Upper lobe of right lung (tissue), 1 donor: Measurements from ENCODE around the gene SHFL. TPM values are rescaled to one million over a fixed set of nuclear protein-coding genes. Genes with fewer than 3 reads are reported as not detected.

Experiments
- ATAC-seq: fragments of 200-7000 bp; cut with Tn5 transposase; one replicate; pipeline ENCODE4 v1.9.1; 2020; ENCODE audit warnings: mild to moderate bottlenecking, moderate library complexity
- DNase-seq: peaks from one replicate; pipeline ENCODE4 v3.0.0-alpha.2; 2020
- H3K27ac ChIP-seq: fragments of 200-600 bp; one replicate; pipeline ENCODE4 v1.8.0; 2022
- H3K27me3 ChIP-seq: fragments of 200-600 bp; one replicate; pipeline ENCODE4 v1.8.0; 2022; ENCODE audit warnings: mild to moderate bottlenecking
- H3K36me3 ChIP-seq: fragments of 200-600 bp; one replicate; pipeline ENCODE4 v1.8.0; 2022
- H3K4me1 ChIP-seq: fragments of 200-600 bp; one replicate; pipeline ENCODE4 v1.8.0; 2022
- H3K4me3 ChIP-seq: fragments of 200-600 bp; one replicate; pipeline ENCODE4 v1.8.0; 2022; ENCODE audit warnings: mild to moderate bottlenecking
- H3K9me3 ChIP-seq: fragments of 200-600 bp; one replicate; pipeline ENCODE4 v1.8.0; 2022
- intact Hi-C: fragments of 100-400 bp; cut with DNase I; formaldehyde crosslinking; loops from one replicate; pipeline ENCODE4 v1.11.0; 2022
- microRNA-seq: library from miRNA; unstranded; fragments of <30 nt; microRNA quantifications from one replicate; pipeline ENCODE4 v1.2.0, GENCODE V29; 2020; ENCODE audit warnings: borderline microRNAs expressed
- total RNA-seq: library from RNA; stranded (reverse); fragmentation: NEBNext Ultra II Directional; extraction: Animal tissue kit (Norgen Biotek cat#: 25700); gene quantifications from one replicate; pipeline ENCODE4 v1.2.1, GENCODE V29; 2021
- TF ChIP-seq, protein P1 (sequence below): fragments of 200-600 bp; IDR thresholded peaks from one replicate; pipeline ENCODE4 v1.8.0; 2022; ENCODE audit warnings: antibody characterized with exemption
- donor health status: DM: no; HTN: yes; CAD: no; lungs with severe emphysema.

Gene SHFL
- total RNA-seq, 1 donor from 2014 or later = 52.0 TPM

DNA sequence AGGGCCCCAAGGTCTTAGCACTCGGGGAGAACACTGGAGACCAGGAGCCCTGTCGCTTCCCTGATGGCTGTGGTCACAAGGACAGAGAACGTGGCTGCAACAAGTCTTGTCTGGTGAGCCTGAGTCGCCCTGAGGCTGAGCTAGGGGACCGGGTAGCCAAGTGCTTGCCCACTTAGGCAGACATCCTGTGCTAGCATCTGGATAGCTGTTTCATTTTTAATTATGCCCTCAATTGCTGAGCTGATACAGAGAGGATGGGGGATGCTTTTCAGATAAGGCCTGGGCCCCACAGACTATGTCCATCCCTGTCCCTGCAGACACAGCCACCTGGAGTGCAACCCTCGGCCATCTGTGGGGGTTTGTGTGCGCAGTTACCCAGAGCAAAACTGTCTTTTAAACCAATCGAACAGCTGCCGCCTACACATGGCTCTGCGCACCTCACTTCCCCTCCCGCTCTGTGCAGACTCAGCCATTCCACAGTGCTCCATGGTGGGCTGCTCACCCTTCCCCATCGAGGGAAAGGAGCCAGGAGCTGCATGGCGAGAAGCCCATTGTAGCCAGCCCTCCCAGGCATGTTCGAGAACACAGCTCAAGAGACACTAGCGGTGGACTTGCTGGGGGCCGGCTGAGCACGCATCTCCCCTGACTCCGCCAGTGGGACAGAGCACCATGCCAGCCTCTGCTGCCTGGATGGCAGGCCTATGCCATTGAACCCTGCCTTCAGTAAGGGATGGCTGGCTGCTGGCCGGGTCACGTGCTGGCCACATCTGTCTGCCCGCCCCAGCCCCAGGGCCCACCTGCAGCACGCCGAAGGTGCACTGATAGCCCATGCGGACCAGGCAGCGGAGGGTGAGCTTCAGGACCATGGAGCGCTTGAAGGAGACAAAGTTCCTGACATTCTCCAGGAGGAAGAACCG is 53.0 kb downstream of the SHFL start:
- Histone ChIP-seq H3K9me3 (no peaks in the 10 kb centered on the region), H3K27ac (no peak overlapping the region), H3K27me3 (no peaks in the 10 kb centered on the region), H3K4me1 (peaks cover 7% of the 10 kb centered on the region), H3K36me3 (peaks cover 98% of the 10 kb centered on the region), H3K4me3 (no peak overlapping the region)
- ATAC-seq (no peak), DNase-seq (no peak)
- intact Hi-C loops = no loop called here
- TF ChIP-seq, protein P1, sequence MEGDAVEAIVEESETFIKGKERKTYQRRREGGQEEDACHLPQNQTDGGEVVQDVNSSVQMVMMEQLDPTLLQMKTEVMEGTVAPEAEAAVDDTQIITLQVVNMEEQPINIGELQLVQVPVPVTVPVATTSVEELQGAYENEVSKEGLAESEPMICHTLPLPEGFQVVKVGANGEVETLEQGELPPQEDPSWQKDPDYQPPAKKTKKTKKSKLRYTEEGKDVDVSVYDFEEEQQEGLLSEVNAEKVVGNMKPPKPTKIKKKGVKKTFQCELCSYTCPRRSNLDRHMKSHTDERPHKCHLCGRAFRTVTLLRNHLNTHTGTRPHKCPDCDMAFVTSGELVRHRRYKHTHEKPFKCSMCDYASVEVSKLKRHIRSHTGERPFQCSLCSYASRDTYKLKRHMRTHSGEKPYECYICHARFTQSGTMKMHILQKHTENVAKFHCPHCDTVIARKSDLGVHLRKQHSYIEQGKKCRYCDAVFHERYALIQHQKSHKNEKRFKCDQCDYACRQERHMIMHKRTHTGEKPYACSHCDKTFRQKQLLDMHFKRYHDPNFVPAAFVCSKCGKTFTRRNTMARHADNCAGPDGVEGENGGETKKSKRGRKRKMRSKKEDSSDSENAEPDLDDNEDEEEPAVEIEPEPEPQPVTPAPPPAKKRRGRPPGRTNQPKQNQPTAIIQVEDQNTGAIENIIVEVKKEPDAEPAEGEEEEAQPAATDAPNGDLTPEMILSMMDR = no peak

DNA sequence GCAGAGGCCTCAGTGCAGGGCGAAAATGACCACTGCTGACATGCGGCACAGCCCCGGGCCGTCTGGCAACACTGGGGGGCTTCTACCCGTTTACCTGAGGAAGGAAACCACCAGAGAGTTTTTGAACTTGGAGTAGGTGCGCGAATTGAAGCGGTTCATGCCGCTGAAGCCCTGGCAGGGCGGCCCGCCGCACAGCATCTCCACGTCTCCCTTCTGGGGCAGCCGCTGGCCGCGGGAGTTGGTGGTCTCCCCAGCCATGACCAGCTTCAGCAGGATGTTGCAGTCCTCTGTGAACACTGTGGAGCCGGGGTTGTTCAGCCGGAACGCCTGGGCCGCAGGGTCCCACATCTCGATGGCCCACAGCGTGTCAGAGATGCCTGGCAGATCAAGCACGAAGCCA is 53.8 kb downstream of the SHFL start:
- no peaks in the 10 kb centered on the region for H3K9me3 ChIP-seq
- TF ChIP-seq, protein P1 = no peak
- DNase-seq (no peak), ATAC-seq (no peak)
- intact Hi-C loops = no loop called here
- no peaks in the 10 kb centered on the region for H3K27me3 ChIP-seq
- H3K4me3 ChIP-seq = no peak overlapping the region
- no peak overlapping the region for H3K27ac ChIP-seq
- peaks cover 7% of the 10 kb centered on the region for H3K4me1 ChIP-seq
- H3K36me3 ChIP-seq = peaks cover 100% of the 10 kb centered on the region

DNA sequence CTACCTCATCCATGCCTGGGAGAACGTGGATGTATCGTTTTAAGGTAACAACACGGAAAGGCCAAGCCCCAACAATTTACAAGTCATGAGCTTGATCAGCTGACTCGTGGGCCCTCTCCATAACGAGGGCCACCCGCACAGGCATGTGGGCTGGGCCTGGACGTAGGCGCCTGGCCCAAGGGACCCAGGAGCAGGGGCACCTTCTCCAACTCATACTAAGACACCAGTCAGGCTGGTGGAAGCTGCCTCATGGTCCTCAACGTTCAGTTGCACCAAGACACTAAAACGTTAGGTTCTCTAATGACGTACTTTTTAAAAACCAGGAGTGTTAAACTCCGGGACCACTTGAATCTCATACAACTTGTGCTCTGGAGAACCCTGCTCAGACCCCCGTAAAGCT is 55.4 kb downstream of the SHFL start:
- intact Hi-C loops = no loop called here
- Histone ChIP-seq H3K27me3 (no peaks in the 10 kb centered on the region), H3K27ac (peak overlapping the region; percentile 59), H3K36me3 (peaks cover 100% of the 10 kb centered on the region), H3K9me3 (no peaks in the 10 kb centered on the region), H3K4me3 (no peak overlapping the region), H3K4me1 (peaks cover 7% of the 10 kb centered on the region)
- no peak for ATAC-seq
- DNase-seq = no peak
- TF ChIP-seq, protein P1 = no peak

DNA sequence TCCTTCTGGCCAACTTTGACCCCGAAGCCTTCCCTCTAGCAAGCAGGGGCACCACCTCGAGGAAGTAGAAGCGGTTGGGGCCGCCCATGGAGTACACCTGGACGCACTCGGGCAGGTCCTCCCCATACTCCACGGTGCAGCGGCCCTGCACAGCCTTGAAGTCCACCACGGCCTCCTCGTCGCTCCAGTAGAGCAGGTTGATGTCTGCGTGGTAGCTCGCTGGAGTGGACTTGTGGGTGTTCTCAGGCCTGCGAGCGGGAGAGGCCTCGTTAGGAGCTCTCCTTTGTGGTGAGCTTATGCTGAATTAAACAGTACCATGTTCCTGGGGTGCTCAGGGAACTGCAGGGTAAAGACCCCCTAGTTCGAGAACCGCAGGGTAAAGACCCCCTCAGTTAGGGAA is 55.9 kb downstream of the SHFL start:
- Histone ChIP-seq H3K27ac (peak overlapping the region; percentile 59), H3K4me1 (peaks cover 7% of the 10 kb centered on the region), H3K4me3 (no peak overlapping the region), H3K36me3 (peaks cover 100% of the 10 kb centered on the region), H3K27me3 (no peaks in the 10 kb centered on the region), H3K9me3 (no peaks in the 10 kb centered on the region)
- intact Hi-C loops = no loop called here
- ATAC-seq (no peak), DNase-seq (no peak)
- TF ChIP-seq, protein P1 = no peak

Small RNAs within 50 kb of the gene (microRNA-seq; reads per million reads assigned to microRNA genes)
- gene MIR5589 = not detected

Other genes with a start within 250 kb of the SHFL start
- gene OLFM2, start 149.8 kb upstream of the SHFL start, total RNA-seq = 14.6 TPM
- 9.6 TPM for gene COL5A3, start 75.8 kb upstream of the SHFL start, total RNA-seq
- not detected for gene RDH8, start 72.8 kb upstream of the SHFL start, total RNA-seq
- 0.23 TPM for gene ANGPTL6, start 16.4 kb downstream of the SHFL start, total RNA-seq
- 35.2 TPM for gene PPAN, start 20.0 kb downstream of the SHFL start, total RNA-seq
- gene P2RY11, start 25.4 kb downstream of the SHFL start, total RNA-seq = 13.5 TPM
- gene EIF3G, start 33.6 kb downstream of the SHFL start, total RNA-seq = 175 TPM
- 72.1 TPM for gene DNMT1, start 108.6 kb downstream of the SHFL start, total RNA-seq
- 21.7 TPM for gene S1PR2, start 145.0 kb downstream of the SHFL start, total RNA-seq
- 41.5 TPM for gene MRPL4, start 165.9 kb downstream of the SHFL start, total RNA-seq
- 245 TPM for gene ICAM1, start 184.8 kb downstream of the SHFL start, total RNA-seq
- gene ICAM4, start 200.6 kb downstream of the SHFL start, total RNA-seq = 11.1 TPM
- 18.3 TPM for gene ICAM5, start 203.6 kb downstream of the SHFL start, total RNA-seq
- 3.8 TPM for gene ZGLP1, start 223.5 kb downstream of the SHFL start, total RNA-seq
- 19.2 TPM for gene FDX2, start 229.7 kb downstream of the SHFL start, total RNA-seq
- 25.4 TPM for gene RAVER1, start 247.2 kb downstream of the SHFL start, total RNA-seq